Suppressor macrophage treated with lipopolysaccharide for 1 hour (primary cell): ENCODE measurements around the gene OR4D9.
"Not testable (repeated sequence)": the region's sequence is repeated elsewhere in the genome, so short reads cannot be mapped to it uniquely, and the experiment has no call there.

Experiments
- DNase-seq, 3 donors: peaks; one replicate each; pipeline ENCODE4 v3.0.0-alpha.2; 2020 to 2022

OR4D9 gene

GRCh38 chr11:59510941-59511589, at the start of gene OR4D9:
Gene OR4D9 (plus strand): TSS chr11:59511539. CDS start chr11:59514913, 3,374 bp downstream.
- DNase-seq: peak; percentile 50 to 74 (median 72)

- no peak for DNase-seq
These were observed 48.1 kb upstream of the OR4D9 start for GRCh38 chr11:59463190-59463641.

GRCh38 chr11:59473015-59473414, 38.3 kb upstream of the OR4D9 start, which contains the start of gene OR4D10:
Gene OR4D10 (plus strand): TSS chr11:59473315. CDS start chr11:59477430, 4,115 bp downstream.
- DNase-seq: no peak

- peak in 1 of 3 donors; percentile 7 for DNase-seq
These were observed 36.2 kb upstream of the OR4D9 start for GRCh38 chr11:59475176-59475575.

GRCh38 chr11:59479906-59480305, 31.4 kb upstream of the OR4D9 start:
- DNase-seq: peak in 2 of 3 donors; percentile 34 to 49

- DNase-seq: no peak
These were observed 31.0 kb upstream of the OR4D9 start for GRCh38 chr11:59480359-59480758.

- DNase-seq: no peak
These were observed 9.4 kb upstream of the OR4D9 start for GRCh38 chr11:59501931-59502330.

GRCh38 chr11:59503276-59503675, 8.1 kb upstream of the OR4D9 start, which contains the start of gene OR4D11:
Gene OR4D11 (plus strand): TSS chr11:59503576. CDS start chr11:59503576, 0 bp downstream.
- no peak for DNase-seq

- no peak for DNase-seq
These were observed 336 bp downstream of the OR4D9 start for GRCh38 chr11:59511675-59512074.

GRCh38 chr11:59520139-59520538, 8.8 kb downstream of the OR4D9 start:
- DNase-seq: not testable (repeated sequence)

- DNase-seq: no peak
These were observed 9.4 kb downstream of the OR4D9 start for GRCh38 chr11:59520741-59521140.

GRCh38 chr11:59523541-59523940, 12.2 kb downstream of the OR4D9 start:
- no peak for DNase-seq

- no peak for DNase-seq
These were observed 17.4 kb downstream of the OR4D9 start for GRCh38 chr11:59528711-59529110.

GRCh38 chr11:59532620-59533019, 21.3 kb downstream of the OR4D9 start:
- no peak for DNase-seq

GRCh38 chr11:59534676-59535075, 23.3 kb downstream of the OR4D9 start:
- DNase-seq: no peak

GRCh38 chr11:59542142-59542810, 30.9 kb downstream of the OR4D9 start:
- DNase-seq: no peak

- not testable (repeated sequence) for DNase-seq
These were observed 32.4 kb downstream of the OR4D9 start for GRCh38 chr11:59543713-59544112.

GRCh38 chr11:59544869-59545178, 33.5 kb downstream of the OR4D9 start:
- no peak for DNase-seq

- peak in 2 of 3 donors; percentile 29 to 39 for DNase-seq
These were observed 34.1 kb downstream of the OR4D9 start for GRCh38 chr11:59545179-59546020.

GRCh38 chr11:59547605-59548308, 36.4 kb downstream of the OR4D9 start:
- DNase-seq: peak; percentile 35 to 81 (median 52)

- no peak for DNase-seq
These were observed 36.9 kb downstream of the OR4D9 start for GRCh38 chr11:59548309-59548656.

GRCh38 chr11:59550368-59550841, 39.1 kb downstream of the OR4D9 start:
- DNase-seq: peak; percentile 80 to 90 (median 86)
